Ovary (tissue), 3 donors: ENCODE results near the gene ATP6V0E1.
A peak's percentile ranks its signal among the peaks of the same experiment; 100 is the strongest.

ENCODE experiments used
- CTCF ChIP-seq, 3 donors: fragments of 450-650 bp in 2 of 3; fragments of 200-600 bp in 1 of 3; IDR thresholded peaks; one replicate each; pipeline versions ENCODE4 v1.5.1 to v1.8.0; 2016 to 2022; ENCODE audit warnings: antibody characterized with exemption in 3 of 3, mild to moderate bottlenecking in 1 of 3
- POLR2A ChIP-seq: fragments of 450-650 bp; IDR thresholded peaks from one replicate; pipeline ENCODE4 v1.6.1; 2017; ENCODE audit warnings: antibody characterized with exemption, mild to moderate bottlenecking, moderate library complexity
- donor health status: DM: no; HTN: no; CAD: no.

DNA sequence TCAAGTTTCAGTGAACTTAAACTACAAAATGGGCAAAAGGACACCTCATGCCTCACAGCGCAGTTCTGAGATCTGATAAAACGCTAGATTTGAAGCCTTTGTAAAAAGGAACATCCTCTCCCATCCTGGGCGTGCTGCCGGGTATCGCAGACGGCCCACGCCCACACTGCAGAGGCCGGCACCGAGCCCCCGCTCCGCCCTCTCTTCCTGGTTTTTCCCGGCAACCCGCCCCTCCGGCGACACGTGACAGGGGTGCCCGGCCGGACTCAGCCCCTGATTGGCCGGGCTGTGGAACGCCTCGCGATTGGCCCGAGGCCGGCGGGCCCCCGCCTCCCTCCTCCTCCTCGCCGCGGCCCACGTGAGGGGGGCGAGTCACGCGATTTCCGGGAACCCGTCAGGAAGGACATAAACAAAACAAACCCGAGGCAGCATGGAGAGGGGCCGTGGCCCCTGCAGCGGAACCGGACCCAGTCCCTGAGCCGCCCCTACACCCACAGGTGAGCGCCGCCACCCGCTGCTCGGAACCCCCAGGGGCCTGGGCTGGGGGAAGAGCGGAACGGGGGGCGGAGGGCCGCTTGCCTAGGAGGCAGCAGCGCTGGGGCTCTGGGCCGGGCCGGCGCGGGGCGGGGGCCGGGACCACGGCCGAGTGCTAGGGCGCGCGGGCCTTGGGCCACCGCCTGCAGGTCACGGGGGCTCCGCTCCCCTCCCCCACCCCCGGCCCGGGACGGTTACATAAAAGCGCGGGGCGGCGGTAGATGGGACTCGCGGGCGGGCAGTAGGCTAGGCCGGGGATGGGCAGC, 72.6 kb downstream of the ATP6V0E1 start, which contains the start of gene CREBRF:
- peak; percentile 42 for TF ChIP-seq POLR2A
- TF ChIP-seq CTCF (IDR thresholded peaks at IDR 0.05), result no peak
